CD8-positive, alpha-beta memory T cell (primary cell): ENCODE data around the gene ZMYND12. TPM values are rescaled to one million over a fixed set of nuclear protein-coding genes. Genes with fewer than 3 reads are reported as not detected.
A peak's percentile ranks its signal among the peaks of the same experiment; 100 is the strongest.

Experiments used
- CTCF ChIA-PET: fragments of 350-600 bp; sonication (Branson Sonifier 250); formaldehyde crosslinking; loops from one replicate; lab custom pipeline; 2021; ENCODE audit warnings: antibody characterized with exemption; lab: Charles Lee
- POLR2A ChIA-PET: fragments of 350-600 bp; sonication (Branson Sonifier 250); formaldehyde crosslinking; loops from one replicate; lab custom pipeline; 2021; ENCODE audit warnings: antibody characterized with exemption; lab: Charles Lee
- DNase-seq, 5 donors: peaks; one replicate each; pipeline versions ENCODE4 v3.0.0 to v3.0.0-alpha.2; 2020 to 2022; ENCODE audit warnings: mixed read lengths in 1 of 5
- H3K27ac ChIP-seq: one replicate; pipeline ENCODE4 v1.7.0; 2013; ENCODE audit warnings: low read depth, mild to moderate bottlenecking, low read length, moderate library complexity
- H3K27me3 ChIP-seq: 2 replicates; pipeline ENCODE4 v1.7.0; 2013; ENCODE audit warnings: low read length, mild to moderate bottlenecking; ENCODE audit not compliant: insufficient read depth, poor library complexity, severe bottlenecking
- H3K36me3 ChIP-seq: 2 replicates; pipeline ENCODE4 v1.7.0; 2013; ENCODE audit warnings: mild to moderate bottlenecking, low read length, moderate library complexity; ENCODE audit not compliant: insufficient read depth
- H3K4me1 ChIP-seq: 2 replicates; pipeline ENCODE4 v1.7.0; 2013; ENCODE audit warnings: mild to moderate bottlenecking, low read length, moderate library complexity; ENCODE audit not compliant: insufficient read depth
- H3K4me3 ChIP-seq: 2 replicates; pipeline ENCODE4 v1.7.0; 2013; ENCODE audit warnings: mild to moderate bottlenecking, low read length
- H3K9me3 ChIP-seq: 2 replicates; pipeline ENCODE4 v1.7.0; 2013; ENCODE audit warnings: mild to moderate bottlenecking, low read length
- H3K27ac Mint-ChIP-seq, 8 donors: one replicate each; pipeline ENCODE4 v1.8.0; 2020 to 2021; ENCODE audit warnings: mixed read lengths in 8 of 8, mild to moderate bottlenecking in 6 of 8, inconsistent platforms in 3 of 8, moderate library complexity in 3 of 8
- H3K27me3 Mint-ChIP-seq, 2 donors: one replicate each; pipeline ENCODE4 v1.8.0; 2020 to 2021; ENCODE audit warnings: mixed read lengths in 2 of 2, mild to moderate bottlenecking in 1 of 2, moderate library complexity in 1 of 2
- H3K36me3 Mint-ChIP-seq, 3 donors: one replicate each; pipeline ENCODE4 v1.8.0; 2020 to 2021; ENCODE audit warnings: mixed read lengths in 3 of 3, inconsistent platforms in 1 of 3, mild to moderate bottlenecking in 1 of 3
- H3K4me1 Mint-ChIP-seq, 3 donors: one replicate each; pipeline ENCODE4 v1.8.0; 2020 to 2021; ENCODE audit warnings: mixed read lengths in 3 of 3, inconsistent platforms in 1 of 3, mild to moderate bottlenecking in 1 of 3
- H3K4me3 Mint-ChIP-seq, 7 donors: one replicate each; pipeline ENCODE4 v1.8.0; 2020 to 2021; ENCODE audit warnings: mixed read lengths in 7 of 7, mild to moderate bottlenecking in 6 of 7, moderate library complexity in 4 of 7, inconsistent platforms in 2 of 7
- H3K9me3 Mint-ChIP-seq, 5 donors: one replicate each; pipeline ENCODE4 v1.8.0; 2020 to 2022; ENCODE audit warnings: mixed read lengths in 5 of 5, mild to moderate bottlenecking in 3 of 5, moderate library complexity in 2 of 5, inconsistent platforms in 1 of 5
- polyA plus RNA-seq: library from polyadenylated mRNA; unstranded; fragments of 300-500 nt; fragmentation: Illumina TruSeq; gene quantifications from one replicate; pipeline ENCODE4 v1.2.3, GENCODE V29; 2021
- total RNA-seq, 2 experiments: library from RNA; stranded (reverse); gene quantifications; one replicate each; pipeline ENCODE4 v1.2.3, GENCODE V29; 2021

ZMYND12 gene
- total and polyA plus RNA-seq, 3 experiments from 2014 or later = 0.69 to 0.85 TPM; not detected in 1

DNA sequence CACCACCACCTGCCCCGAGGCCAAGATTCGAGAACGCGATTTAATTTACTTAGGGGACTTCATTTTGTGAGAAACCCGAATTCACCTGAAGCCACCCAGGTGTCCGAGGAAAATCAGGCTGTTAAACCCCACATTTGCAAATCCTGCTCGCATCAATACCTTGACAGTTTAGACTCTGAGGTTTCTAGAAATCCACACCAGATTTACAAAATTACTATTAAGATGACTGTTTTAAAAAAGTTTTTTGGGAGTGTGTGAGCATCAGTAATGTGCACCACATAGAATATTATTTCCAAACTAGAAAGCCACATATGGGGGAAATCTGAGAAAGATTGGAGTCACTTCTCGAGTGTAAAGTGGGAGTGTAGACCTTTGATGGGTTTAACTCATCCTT is 74.5 kb downstream of the ZMYND12 start:
- H3K4me3 ChIP-seq = no peak overlapping the region
- CTCF ChIA-PET = no interaction called here

DNA sequence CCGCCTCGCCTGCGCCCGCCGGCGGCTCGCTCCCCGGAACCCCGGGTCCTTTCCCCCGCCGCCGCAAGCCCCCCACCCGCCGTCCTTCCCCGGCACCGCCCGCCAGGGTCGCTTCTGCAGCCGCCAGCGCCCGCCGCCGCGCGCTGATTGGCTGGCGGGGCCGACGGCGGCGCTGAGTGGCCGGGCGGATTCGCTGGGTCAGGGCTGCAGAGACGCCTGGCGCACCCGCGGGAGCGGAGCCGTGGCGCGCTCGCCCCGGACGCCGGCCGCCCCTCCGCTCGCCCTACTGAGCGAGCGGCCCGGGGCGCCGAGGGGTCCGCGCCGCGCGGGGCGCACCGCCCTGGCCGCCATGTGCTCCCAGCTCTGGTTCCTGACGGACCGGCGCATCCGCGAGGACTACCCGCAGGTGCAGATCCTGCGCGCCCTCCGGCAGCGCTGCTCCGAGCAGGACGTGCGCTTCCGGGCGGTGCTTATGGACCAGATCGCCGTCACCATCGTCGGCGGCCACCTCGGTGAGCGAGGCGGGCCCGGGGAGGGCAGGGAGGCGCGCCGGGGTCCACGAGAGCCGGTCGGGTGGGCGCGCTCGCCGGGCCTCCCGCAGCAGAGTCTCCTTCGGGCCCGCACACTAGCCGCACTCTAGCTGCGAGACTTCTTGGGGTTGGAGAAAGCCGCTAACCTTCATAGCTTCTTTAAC is 75.1 kb downstream of the ZMYND12 start, which contains the start of gene RIMKLA:
RIMKLA (plus strand) TSS at position 207 of the 694 bp plus-strand sequence; CDS start at position 350, 143 bp downstream.
- H3K4me3 Mint-ChIP-seq = peak within 1 kb of the TSS; percentile 65 to 88 (median 77)
- H3K9me3 Mint-ChIP-seq = no peaks in the 10 kb centered on the region
- Histone ChIP-seq H3K27me3 (no peaks in the 10 kb centered on the region), H3K4me3 (peak within 1 kb of the TSS; percentile 21), H3K4me1 (peaks cover 4% of the 10 kb centered on the region), H3K36me3 (no peaks in the 10 kb centered on the region), H3K9me3 (no peaks in the 10 kb centered on the region), H3K27ac (no peak within 1 kb of the TSS)
- POLR2A ChIA-PET = no interaction called here
- peak; percentile 13 to 49 (median 26) for DNase-seq
- H3K27ac Mint-ChIP-seq = peak within 1 kb of the TSS in 3 of 8 donors; percentile 11 to 80 (median 43)
- H3K36me3 Mint-ChIP-seq = no peaks in the 10 kb centered on the region
- CTCF ChIA-PET = no interaction called here
- peaks cover 6 to 19% (median 9%) of the 10 kb centered on the region in 3 donors for H3K4me1 Mint-ChIP-seq
- peaks cover 28 to 67% of the 10 kb centered on the region in 2 donors for H3K27me3 Mint-ChIP-seq

More for the DNA sequence above, 74.5 kb downstream of the ZMYND12 start:
- no peaks in the 10 kb centered on the region for H3K36me3 ChIP-seq
- peak overlapping the region in 6 of 7 donors; percentile 52 to 70 (median 67) for H3K4me3 Mint-ChIP-seq
- H3K27ac Mint-ChIP-seq = peak overlapping the region in 1 of 8 donors; percentile 11
- H3K4me1 ChIP-seq = peaks cover 4% of the 10 kb centered on the region
- H3K9me3 Mint-ChIP-seq = no peaks in the 10 kb centered on the region
- H3K36me3 Mint-ChIP-seq = no peaks in the 10 kb centered on the region
- peaks cover 6 to 19% (median 9%) of the 10 kb centered on the region in 3 donors for H3K4me1 Mint-ChIP-seq
- no peak for DNase-seq
- POLR2A ChIA-PET = no interaction called here
- H3K27ac ChIP-seq = no peak overlapping the region
- H3K27me3 Mint-ChIP-seq = peaks cover 28 to 63% of the 10 kb centered on the region in 2 donors
- H3K9me3 ChIP-seq = no peaks in the 10 kb centered on the region
- H3K27me3 ChIP-seq = no peaks in the 10 kb centered on the region

Other genes with a start within 250 kb of the ZMYND12 start
- gene FOXJ3, start 120.8 kb downstream of the ZMYND12 start, total RNA-seq = 10 to 100 TPM; 48.0 to 48.3 TPM
- 35.7 TPM for gene FOXJ3, start 120.8 kb downstream of the ZMYND12 start, polyA plus RNA-seq
- gene RIMKLA, start 75.2 kb downstream of the ZMYND12 start, total RNA-seq = 1 to 10 TPM; 1.4 to 2.0 TPM
- 0.24 TPM for gene RIMKLA, start 75.2 kb downstream of the ZMYND12 start, polyA plus RNA-seq
- gene PPCS, start 521 bp upstream of the ZMYND12 start, total RNA-seq = 10 to 100 TPM; 45.3 to 45.7 TPM
- 113 TPM for gene PPCS, start 521 bp upstream of the ZMYND12 start, polyA plus RNA-seq
- 1 to 10 TPM; 1.5 to 1.9 TPM for gene CCDC30, start 7.3 kb upstream of the ZMYND12 start, total RNA-seq
- 0.58 TPM for gene CCDC30, start 7.3 kb upstream of the ZMYND12 start, polyA plus RNA-seq
- 100 to 1,000 TPM in 1 of 2 experiments, 10 to 100 TPM in 1; 95.9 to 117 TPM for gene PPIH, start 202.4 kb upstream of the ZMYND12 start, total RNA-seq
- gene PPIH, start 202.4 kb upstream of the ZMYND12 start, polyA plus RNA-seq = 82.0 TPM
- gene YBX1, start 226.4 kb upstream of the ZMYND12 start, total RNA-seq = 1,000 to 10,000 TPM; 1,366 to 1,379 TPM
- gene YBX1, start 226.4 kb upstream of the ZMYND12 start, polyA plus RNA-seq = 99.0 TPM